ENCODE data around the gene GARIN1A. TPM values are rescaled to one million over a fixed set of nuclear protein-coding genes. Genes with fewer than 3 reads are reported as not detected.

The GARIN1A gene
- total and polyA plus RNA-seq, 12 donors: 0.28 to 6.4 (median 2.3) TPM

- TF ChIP-seq POLR2A (IDR thresholded peaks at IDR 0.05) (no peak), CTCF (IDR thresholded peaks at IDR 0.05) (no peak)
- Histone ChIP-seq H3K27ac (no peak overlapping the region), H3K4me1 (replicated peaks in 1 of 2) (peaks cover 0 to 4% of the 10 kb centered on the region in 2 donors), H3K9me3 (replicated peaks in 1 of 3) (no peaks in the 10 kb centered on the region), H3K27me3 (peaks cover 19% of the 10 kb centered on the region), H3K36me3 (replicated peaks in 1 of 2) (no peaks in the 10 kb centered on the region), H3K4me3 (no peak overlapping the region)
- no peak for DNase-seq
- intact Hi-C loops (cut with DNase I): no loop called here
- WGBS, 4 donors: 52 to 55% (median 53%) methylated on average over 3 of the region's 3 CpGs
Observed at GRCh38 chr7:128699196-128699712, 27.2 kb downstream of the GARIN1A start.

GRCh38 chr7:128699895-128700294, 27.8 kb downstream of the GARIN1A start:
- H3K4me1 ChIP-seq (replicated peaks in 1 of 2): peaks cover 0 to 4% of the 10 kb centered on the region in 2 donors
- intact Hi-C loops (cut with DNase I): no loop called here

GRCh38 chr7:128701062-128701785, 29.1 kb downstream of the GARIN1A start:
- no peaks in the 10 kb centered on the region for H3K36me3 ChIP-seq (replicated peaks in 1 of 2)
- intact Hi-C loops (cut with DNase I): no loop called here
- no peak for DNase-seq
- no peak overlapping the region for H3K4me3 ChIP-seq
- H3K9me3 ChIP-seq (replicated peaks in 1 of 3): no peaks in the 10 kb centered on the region
- peaks cover 0 to 4% of the 10 kb centered on the region in 2 donors for H3K4me1 ChIP-seq (replicated peaks in 1 of 2)
- WGBS, 4 donors: 65 to 78% (median 73%) methylated on average over 6 of the region's 6 CpGs
- TF ChIP-seq POLR2A (IDR thresholded peaks at IDR 0.05) (no peak), CTCF (IDR thresholded peaks at IDR 0.05) (no peak)
- H3K27ac ChIP-seq: no peak overlapping the region
- peaks cover 19% of the 10 kb centered on the region for H3K27me3 ChIP-seq

More at GRCh38 chr7:128699895-128700294, 27.8 kb downstream of the GARIN1A start:
- Histone ChIP-seq H3K27ac (no peak overlapping the region), H3K9me3 (replicated peaks in 1 of 3) (no peaks in the 10 kb centered on the region), H3K36me3 (replicated peaks in 1 of 2) (no peaks in the 10 kb centered on the region), H3K4me3 (no peak overlapping the region), H3K27me3 (peaks cover 19% of the 10 kb centered on the region)
- WGBS, 4 donors: 48 to 66% (median 60%) methylated on average over 1 of the region's 1 CpG
- no peak for TF ChIP-seq CTCF (IDR thresholded peaks at IDR 0.05)
- TF ChIP-seq POLR2A (IDR thresholded peaks at IDR 0.05): no peak
- DNase-seq: no peak

GRCh38 chr7:128703609-128704241, 31.6 kb downstream of the GARIN1A start:
- Histone ChIP-seq H3K9me3 (replicated peaks in 1 of 3) (no peaks in the 10 kb centered on the region), H3K4me1 (replicated peaks in 1 of 2) (no peaks in the 10 kb centered on the region)
- 28 to 54% (median 41%) methylated on average over 7 of the region's 7 CpGs for WGBS, 4 donors

More at GRCh38 chr7:128703609-128704241, 31.6 kb downstream of the GARIN1A start:
- peak in 1 of 7 donors; percentile 29 for DNase-seq
- Histone ChIP-seq H3K27ac (no peak overlapping the region), H3K4me3 (no peak overlapping the region), H3K36me3 (replicated peaks in 1 of 2) (no peaks in the 10 kb centered on the region), H3K27me3 (peaks cover 2% of the 10 kb centered on the region)
- intact Hi-C loops (cut with DNase I): no loop called here
- TF ChIP-seq CTCF (IDR thresholded peaks at IDR 0.05): no peak
- no peak for TF ChIP-seq POLR2A (IDR thresholded peaks at IDR 0.05)

Measured in adrenal gland (tissue), 12 donors.